ENCODE results near the gene PRELP. TPM values are rescaled to one million over a fixed set of nuclear protein-coding genes. Genes with fewer than 3 reads are reported as not detected.

Gene PRELP
- total and polyA plus RNA-seq, 9 of the 15 experiments (the other 6 are each of a cell fraction or from before 2014, with no cell fraction given) = 0.04 TPM; not detected in 8

- H3K27ac ChIP-seq (ENCODE audit: extremely low read depth, low read depth, low read length) = no peak overlapping the region
- no peaks in the 10 kb centered on the region for H3K79me2 ChIP-seq (ENCODE audit: control insufficient read depth, insufficient read depth, low read length)
- intact Hi-C loops (cut with micrococcal nuclease) = no loop called here
- DNase-seq (ENCODE audit: extremely low read depth in 1 of 4, low spot score in 3 of 4) (no peak), ATAC-seq (no peak), FAIRE-seq (no peak)
- no peaks in the 10 kb centered on the region for H3K9me1 ChIP-seq (ENCODE audit: control insufficient read depth, insufficient read depth, low read length)
- no peaks in the 10 kb centered on the region for H3K36me3 ChIP-seq (ENCODE audit: control insufficient read depth, insufficient read depth, low read length)
- H3K9me3 ChIP-seq (replicated peaks; ENCODE audit: control insufficient read depth, insufficient read depth, low read depth, low read length) = no peaks in the 10 kb centered on the region
- H3K4me1 ChIP-seq (replicated peaks in 1 of 2; ENCODE audit: control insufficient read depth in 2 of 2, insufficient read depth in 2 of 2, low read length in 2 of 2) = no peaks in the 10 kb centered on the region
- CTCF ChIA-PET (ENCODE audit: low intra/inter-chr PET ratio) = no interaction called here
- 2% methylated on average over 9 of the region's 9 CpGs for WGBS (ENCODE audit: insufficient coverage, low coverage, missing lambda C conversion rate)
- no peak overlapping the region for H3K4me2 ChIP-seq (ENCODE audit: insufficient read depth, low read length)
- POLR2A ChIA-PET = interaction anchor here (0.5 to 0.6 kb wide), 2 partner anchors 129 to 315 kb away, joined by 3 read pairs; no protein-coding TSS in a partner anchor
- no peak overlapping the region for H3K9ac ChIP-seq (ENCODE audit: insufficient read depth in 1 of 2, low read depth in 2 of 2, low read length in 2 of 2)
- in situ Hi-C loops (cut with MboI) = no loop called here
- no peaks in the 10 kb centered on the region for H4K20me1 ChIP-seq (replicated peaks; ENCODE audit: control insufficient read depth, insufficient read depth, low read length)
- no TSS peak for BruUV-seq (replicated peaks)
- H2AFZ ChIP-seq (ENCODE audit: low read depth, low read length) = no peak overlapping the region
- H3K4me3 ChIP-seq = no peak overlapping the region
- H3K27me3 ChIP-seq (ENCODE audit: control insufficient read depth in 2 of 2, insufficient read depth in 2 of 2, low read length in 2 of 2) = peaks cover 36 to 65% of the 10 kb centered on the region in 2 experiments
- TF ChIP-seq DLX4 (CRISPR knock-in tag; IDR thresholded peaks at IDR 0.05) (no peak), REST (IDR thresholded peaks at IDR 0.05; ENCODE audit: borderline replicate concordance) (no peak), REST (CRISPR knock-in tag; IDR thresholded peaks at IDR 0.05; ENCODE audit: low read depth) (no peak), BRCA1 (IDR thresholded peaks at IDR 0.05) (no peak), BRCA1 (CRISPR knock-in tag; IDR thresholded peaks at IDR 0.05) (no peak), ZNF586 (CRISPR knock-in tag; conservative IDR thresholded peaks at IDR 0.05) (no peak), TEAD2 (tag; IDR thresholded peaks at IDR 0.05) (no peak), ERF (CRISPR knock-in tag; IDR thresholded peaks at IDR 0.05) (no peak), NR4A1 (CRISPR knock-in tag; IDR thresholded peaks at IDR 0.05) (no peak), NR4A1 (tag; IDR thresholded peaks at IDR 0.05) (no peak), CAMTA2 (CRISPR knock-in tag; conservative IDR thresholded peaks at IDR 0.05) (no peak), KDM5B (IDR thresholded peaks at IDR 0.05; ENCODE audit: insufficient replicate concordance, low read depth, low read length) (no peak)
- TF ChIP-seq, protein P1, sequence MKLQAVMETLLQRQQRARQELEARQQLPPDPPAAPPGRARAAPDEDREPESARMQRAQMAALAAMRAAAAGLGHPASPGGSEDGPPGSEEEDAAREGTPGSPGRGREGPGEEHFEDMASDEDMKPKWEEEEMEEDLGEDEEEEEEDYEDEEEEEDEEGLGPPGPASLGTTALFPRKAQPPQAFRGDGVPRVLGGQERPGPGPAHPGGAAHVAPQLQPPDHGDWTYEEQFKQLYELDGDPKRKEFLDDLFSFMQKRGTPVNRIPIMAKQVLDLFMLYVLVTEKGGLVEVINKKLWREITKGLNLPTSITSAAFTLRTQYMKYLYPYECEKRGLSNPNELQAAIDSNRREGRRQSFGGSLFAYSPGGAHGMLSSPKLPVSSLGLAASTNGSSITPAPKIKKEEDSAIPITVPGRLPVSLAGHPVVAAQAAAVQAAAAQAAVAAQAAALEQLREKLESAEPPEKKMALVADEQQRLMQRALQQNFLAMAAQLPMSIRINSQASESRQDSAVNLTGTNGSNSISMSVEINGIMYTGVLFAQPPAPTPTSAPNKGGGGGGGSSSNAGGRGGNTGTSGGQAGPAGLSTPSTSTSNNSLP (IDR thresholded peaks at IDR 0.05; ENCODE audit: borderline replicate concordance, low read depth, low read length) = no peak
Measured at GRCh38 chr1:203473781-203474305, 1.8 kb upstream of the PRELP start.
